Retinal pigment epithelial cell (primary cell): Measurements from ENCODE around the gene ABCC8.

Experiments
- DNase-seq: peaks from one replicate; pipeline ENCODE4 v3.0.0-alpha.2; 2010; ENCODE audit warnings: low read depth
- H3K4me3 ChIP-seq: 2 replicates; pipeline ENCODE4 v1.5.1; 2011; ENCODE audit warnings: mild to moderate bottlenecking, low read length, control low read depth, moderate library complexity
- CTCF ChIP-seq: conservative IDR thresholded peaks from 2 replicates; pipeline ENCODE4 v1.5.1; 2011; ENCODE audit warnings: low read depth, low read length, control low read depth, inconsistent platforms

Gene ABCC8

DNA sequence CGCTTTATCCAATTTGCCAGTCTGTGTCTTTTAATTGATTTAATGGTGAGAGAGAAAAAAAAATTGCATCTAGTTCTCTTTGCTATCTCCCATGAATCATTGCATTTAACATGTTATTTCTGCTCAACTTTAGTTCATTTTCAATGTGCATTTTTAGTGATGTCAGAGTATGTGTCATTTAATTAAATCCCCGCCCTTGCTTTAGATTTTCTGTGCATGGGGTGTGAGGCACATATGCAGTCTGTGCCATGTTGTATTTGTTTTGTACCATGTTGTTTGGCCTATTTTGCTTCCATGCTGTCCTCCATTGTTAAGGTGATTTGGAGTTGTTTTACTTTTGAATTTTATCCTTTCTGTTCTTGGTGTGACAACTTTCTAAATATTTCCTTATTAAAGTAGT, 133.4 kb downstream of the ABCC8 start:
- no peak for DNase-seq
- no peak overlapping the region for H3K4me3 ChIP-seq
- TF ChIP-seq CTCF, result no peak
